Left renal cortex interstitium (tissue), 4 donors: ENCODE measurements around the gene PIGO. TPM values are rescaled to one million over a fixed set of nuclear protein-coding genes. Genes with fewer than 3 reads are reported as not detected.

Experiments
- polyA plus RNA-seq, 4 donors: library from polyadenylated mRNA; unstranded; fragments of 120-200 nt; gene quantifications; one replicate each; pipeline ENCODE4 v1.2.1, GENCODE V29; 2013; ENCODE audit not compliant: insufficient read length in 4 of 4

Gene PIGO
- polyA plus RNA-seq, 4 donors: 33.1 to 38.4 (median 35.3) TPM

Other genes starting within 250 kb of the PIGO start
- gene PHF24, start 138.3 kb downstream of the PIGO start, polyA plus RNA-seq: under 1 TPM; 0.10 to 0.29 (median 0.21) TPM
- 10 to 100 TPM in 2 of 4 donors, 1 to 10 TPM in 2; 9.6 to 12.8 (median 10.5) TPM for gene DNAJB5, start 106.8 kb downstream of the PIGO start, polyA plus RNA-seq
- gene VCP, start 24.0 kb downstream of the PIGO start, polyA plus RNA-seq: 100 to 1,000 TPM; 248 to 268 (median 263) TPM
- 10 to 100 TPM; 36.7 to 53.1 (median 42.4) TPM for gene FANCG, start 16.6 kb downstream of the PIGO start, polyA plus RNA-seq
- 100 to 1,000 TPM; 115 to 135 (median 131) TPM for gene STOML2, start 6.5 kb upstream of the PIGO start, polyA plus RNA-seq
- gene ATOSB, start 19.3 kb upstream of the PIGO start, polyA plus RNA-seq: 10 to 100 TPM; 13.1 to 15.5 (median 13.6) TPM
- 10 to 100 TPM; 23.9 to 26.7 (median 26.5) TPM for gene UNC13B, start 65.4 kb upstream of the PIGO start, polyA plus RNA-seq